Astrocyte of the spinal cord (primary cell): ENCODE measurements around the gene ARL15.
"Not testable (repeated sequence)": the region's sequence is repeated elsewhere in the genome, so short reads cannot be mapped to it uniquely, and the experiment has no call there.

Experiments used
- DNase-seq: peaks from one replicate; pipeline ENCODE4 v3.0.0; 2011; ENCODE audit warnings: low read depth, low spot score
- H3K4me3 ChIP-seq: 2 replicates; pipeline ENCODE4 v1.5.1; 2011; ENCODE audit warnings: low read depth, mild to moderate bottlenecking, low read length, moderate library complexity
- CTCF ChIP-seq: IDR thresholded peaks from 2 replicates; pipeline ENCODE4 v1.5.1; 2012; ENCODE audit warnings: low read depth, mild to moderate bottlenecking, low read length, inconsistent platforms
- in situ Hi-C: cut with HindIII; loops from 2 replicates; pipeline ENCODE4 v1.10.0; 2017; ENCODE audit warnings: low sequenced_read_pairs

The ARL15 gene

GRCh38 chr5:53871050-53871449, 439.3 kb downstream of the ARL15 start:
- DNase-seq = no peak

GRCh38 chr5:53858700-53859456, 451.5 kb downstream of the ARL15 start:
- in situ Hi-C loops = no loop called here
- no peak for TF ChIP-seq CTCF
- DNase-seq = no peak
- H3K4me3 ChIP-seq = no peak overlapping the region

More at GRCh38 chr5:53871050-53871449, 439.3 kb downstream of the ARL15 start:
- no peak overlapping the region for H3K4me3 ChIP-seq
- no peak for TF ChIP-seq CTCF
- in situ Hi-C loops = no loop called here

GRCh38 chr5:53856506-53856905, 453.9 kb downstream of the ARL15 start:
- DNase-seq = no peak

GRCh38 chr5:53836851-53837430, 473.4 kb downstream of the ARL15 start:
- DNase-seq, H3K4me3 ChIP-seq, in situ Hi-C loops: not testable (repeated sequence)

More at GRCh38 chr5:53856506-53856905, 453.9 kb downstream of the ARL15 start:
- no peak for TF ChIP-seq CTCF
- in situ Hi-C loops = no loop called here
- H3K4me3 ChIP-seq = no peak overlapping the region

GRCh38 chr5:53834500-53834899, 475.9 kb downstream of the ARL15 start:
- in situ Hi-C loops = no loop called here
- H3K4me3 ChIP-seq = no peak overlapping the region
- no peak for TF ChIP-seq CTCF
- DNase-seq = no peak
